ENCODE data around the gene ASPRV1. TPM values are rescaled to one million over a fixed set of nuclear protein-coding genes. Genes with fewer than 3 reads are reported as not detected.

The ASPRV1 gene
- total RNA-seq, 2 experiments from 2014 or later = 0.65 to 0.76 TPM

GRCh38 chr2:69937968-69938367 lies 23.5 kb downstream of the ASPRV1 start:
- Mint-ChIP-seq H3K36me3 (ENCODE audit: low read depth) (peaks cover 13% of the 10 kb centered on the region), H3K27ac (no peak overlapping the region), H3K9me3 (no peaks in the 10 kb centered on the region), H3K4me1 (ENCODE audit: low read depth) (peaks cover 14% of the 10 kb centered on the region), H3K4me3 (no peak overlapping the region), H3K27me3 (no peaks in the 10 kb centered on the region)
- no peak for DNase-seq
- TF ChIP-seq CTCF (IDR thresholded peaks at IDR 0.05) = no peak
- CTCF ChIA-PET = interaction anchor here (1.0 kb wide), 1 partner anchor 24 kb away, joined by 3 read pairs; no protein-coding TSS in a partner anchor
- ATAC-seq = no peak
- intact Hi-C loops (cut with micrococcal nuclease) = no loop called here
- POLR2A ChIA-PET = interaction anchor here (0.8 kb wide), 1 partner anchor 86 kb away, joined by 3 read pairs; no protein-coding TSS in a partner anchor

GRCh38 chr2:69936906-69937305 lies 24.5 kb downstream of the ASPRV1 start:
- no peak overlapping the region for H3K27ac Mint-ChIP-seq
- H3K36me3 Mint-ChIP-seq (ENCODE audit: low read depth) = peaks cover 13% of the 10 kb centered on the region
- POLR2A ChIA-PET = interaction anchor here (1.0 kb wide), 1 partner anchor 9 kb away, joined by 4 read pairs; no protein-coding TSS in a partner anchor
- ATAC-seq (no peak), DNase-seq (no peak)
- peaks cover 20% of the 10 kb centered on the region for H3K4me1 Mint-ChIP-seq (ENCODE audit: low read depth)
- no peak for TF ChIP-seq CTCF (IDR thresholded peaks at IDR 0.05)
- H3K4me3 Mint-ChIP-seq = no peak overlapping the region
- CTCF ChIA-PET = interaction anchor here (1.5 kb wide), 1 partner anchor 28 kb away, joined by 3 read pairs; no protein-coding TSS in a partner anchor
- intact Hi-C loops (cut with micrococcal nuclease) = no loop called here
- H3K27me3 Mint-ChIP-seq = no peaks in the 10 kb centered on the region
- no peaks in the 10 kb centered on the region for H3K9me3 Mint-ChIP-seq

- H3K27me3 Mint-ChIP-seq = no peaks in the 10 kb centered on the region
- no peak overlapping the region for H3K27ac Mint-ChIP-seq
- peaks cover 24% of the 10 kb centered on the region for H3K4me1 Mint-ChIP-seq (ENCODE audit: low read depth)
- intact Hi-C loops (cut with micrococcal nuclease) = no loop called here
- ChIA-PET CTCF (no interaction called here), POLR2A (interaction anchor here (0.9 kb wide), 1 partner anchor 9 kb away, joined by 4 read pairs; no protein-coding TSS in a partner anchor)
- DNase-seq = no peak
- no peak for TF ChIP-seq CTCF (IDR thresholded peaks at IDR 0.05)
- no peaks in the 10 kb centered on the region for H3K9me3 Mint-ChIP-seq
- no peak for ATAC-seq
- H3K36me3 Mint-ChIP-seq (ENCODE audit: low read depth) = peaks cover 13% of the 10 kb centered on the region
- no peak overlapping the region for H3K4me3 Mint-ChIP-seq
Measured at GRCh38 chr2:69935011-69935410, 26.4 kb downstream of the ASPRV1 start.

GRCh38 chr2:69934614-69934908 lies 26.9 kb downstream of the ASPRV1 start:
- no peak for TF ChIP-seq CTCF (IDR thresholded peaks at IDR 0.05)
- CTCF ChIA-PET = interaction anchor here (1.0 kb wide), 1 partner anchor 137 kb away, joined by 3 read pairs; no protein-coding TSS in a partner anchor
- POLR2A ChIA-PET = no interaction called here
- no peak overlapping the region for H3K4me3 Mint-ChIP-seq
- peaks cover 11% of the 10 kb centered on the region for H3K36me3 Mint-ChIP-seq (ENCODE audit: low read depth)
- H3K27ac Mint-ChIP-seq = peak overlapping the region; percentile 11
- no peak for DNase-seq
- intact Hi-C loops (cut with micrococcal nuclease) = no loop called here
- no peaks in the 10 kb centered on the region for H3K27me3 Mint-ChIP-seq
- no peak for ATAC-seq
- no peaks in the 10 kb centered on the region for H3K9me3 Mint-ChIP-seq
- H3K4me1 Mint-ChIP-seq (ENCODE audit: low read depth) = peaks cover 24% of the 10 kb centered on the region

GRCh38 chr2:69933839-69934613 lies 27.4 kb downstream of the ASPRV1 start:
- H3K27me3 Mint-ChIP-seq = no peaks in the 10 kb centered on the region
- ChIA-PET POLR2A (no interaction called here), CTCF (interaction anchor here (0.8 to 2.7 kb wide), 5 partner anchors 11 to 209 kb away, joined by 3 to 7 read pairs (median 3); no protein-coding TSS in a partner anchor)
- H3K4me3 Mint-ChIP-seq = no peak overlapping the region
- H3K36me3 Mint-ChIP-seq (ENCODE audit: low read depth) = peaks cover 11% of the 10 kb centered on the region
- TF ChIP-seq CTCF (IDR thresholded peaks at IDR 0.05) = no peak
- peaks cover 24% of the 10 kb centered on the region for H3K4me1 Mint-ChIP-seq (ENCODE audit: low read depth)
- DNase-seq (no peak), ATAC-seq (no peak)
- intact Hi-C loops (cut with micrococcal nuclease) = no loop called here
- no peaks in the 10 kb centered on the region for H3K9me3 Mint-ChIP-seq
- peak overlapping the region; percentile 11 for H3K27ac Mint-ChIP-seq
